Body of pancreas (tissue), 4 donors: Measurements from ENCODE around the gene RICTOR.

ENCODE experiments used
- POLR2A ChIP-seq, 3 donors: fragments of 450-650 bp; IDR thresholded peaks; one replicate each; pipeline ENCODE4 v1.6.1; 2016; ENCODE audit warnings: antibody characterized with exemption in 3 of 3, mild to moderate bottlenecking in 2 of 3
- TF ChIP-seq, protein P1 (sequence below), 7 experiments: fragments of 450-650 bp in 4 of 7; fragments of 200-600 bp in 3 of 7; sonication (generic) in 3 of 7; IDR thresholded peaks; one replicate each; pipeline ENCODE4 v1.5.1; 2016 to 2019; ENCODE audit warnings: antibody characterized with exemption in 7 of 7

DNA sequence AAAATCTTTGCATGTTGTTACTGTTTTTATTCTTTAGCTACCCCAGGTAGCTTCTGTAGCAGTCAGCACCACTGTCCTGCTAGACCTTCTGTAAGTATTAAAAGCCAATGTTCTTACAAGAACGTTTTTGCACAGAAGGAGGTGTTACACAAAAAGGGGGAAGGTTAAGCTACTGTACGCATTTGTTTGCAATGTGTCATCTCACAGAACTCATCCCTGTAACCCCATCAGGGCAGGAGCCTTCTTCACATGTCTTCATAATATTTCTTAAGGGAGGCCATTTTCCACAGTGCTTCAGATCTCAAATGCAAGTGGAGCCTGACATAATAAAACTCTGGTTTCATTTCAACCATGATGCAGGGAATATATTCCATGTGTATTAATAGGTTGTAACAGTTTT is 160.5 kb downstream of the RICTOR start:
- TF ChIP-seq, protein P1, sequence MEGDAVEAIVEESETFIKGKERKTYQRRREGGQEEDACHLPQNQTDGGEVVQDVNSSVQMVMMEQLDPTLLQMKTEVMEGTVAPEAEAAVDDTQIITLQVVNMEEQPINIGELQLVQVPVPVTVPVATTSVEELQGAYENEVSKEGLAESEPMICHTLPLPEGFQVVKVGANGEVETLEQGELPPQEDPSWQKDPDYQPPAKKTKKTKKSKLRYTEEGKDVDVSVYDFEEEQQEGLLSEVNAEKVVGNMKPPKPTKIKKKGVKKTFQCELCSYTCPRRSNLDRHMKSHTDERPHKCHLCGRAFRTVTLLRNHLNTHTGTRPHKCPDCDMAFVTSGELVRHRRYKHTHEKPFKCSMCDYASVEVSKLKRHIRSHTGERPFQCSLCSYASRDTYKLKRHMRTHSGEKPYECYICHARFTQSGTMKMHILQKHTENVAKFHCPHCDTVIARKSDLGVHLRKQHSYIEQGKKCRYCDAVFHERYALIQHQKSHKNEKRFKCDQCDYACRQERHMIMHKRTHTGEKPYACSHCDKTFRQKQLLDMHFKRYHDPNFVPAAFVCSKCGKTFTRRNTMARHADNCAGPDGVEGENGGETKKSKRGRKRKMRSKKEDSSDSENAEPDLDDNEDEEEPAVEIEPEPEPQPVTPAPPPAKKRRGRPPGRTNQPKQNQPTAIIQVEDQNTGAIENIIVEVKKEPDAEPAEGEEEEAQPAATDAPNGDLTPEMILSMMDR (IDR thresholded peaks at IDR 0.05) = no peak
- TF ChIP-seq POLR2A (IDR thresholded peaks at IDR 0.05) = no peak
